K562 (cell line): ENCODE measurements around the gene TMEM184B. TPM values are rescaled to one million over a fixed set of nuclear protein-coding genes. Genes with fewer than 3 reads are reported as not detected.

Experiments used
- ATAC-seq: fragments of 200-7000 bp; cut with Tn5 transposase; 3 replicates; pipeline ENCODE4 v1.9.1; 2020; ENCODE audit warnings: moderate library complexity
- BruUV-seq: library from RNA; stranded (reverse); fragments of 400-500 nt; replicated peaks from 2 replicates; lab custom pipeline; 2021; lab: Mats Ljungman, UMichigan
- CTCF ChIA-PET: fragments of 300-600 bp; formaldehyde crosslinking; extraction: SDS; loops from one replicate; lab custom pipeline; 2021; ENCODE audit warnings: low intra/inter-chr PET ratio; lab: Yijun Ruan, JAX
- POLR2A ChIA-PET: fragments of 300-600, 350-650 bp; sonication (Branson Sonifier 250); formaldehyde crosslinking; extraction: SDS; loops from one replicate; lab custom pipeline; 2021; ENCODE audit warnings: antibody characterized with exemption, inconsistent platforms; lab: Yijun Ruan, JAX
- DNase-seq, 4 experiments: peaks; one replicate each; pipeline versions ENCODE4 v3.0.0 to v3.0.0-alpha.2; 2011 to 2018; ENCODE audit warnings: low spot score in 3 of 4, mixed read lengths in 3 of 4; ENCODE audit errors: extremely low read depth in 1 of 4
- FAIRE-seq: peaks from 2 replicates; lab custom pipeline; 2011; peaks lifted over from hg19 to GRCh38; lab: Jason Lieb, UNC
- H2AFZ ChIP-seq: 2 replicates; pipeline ENCODE4 v1.6.0; 2011; ENCODE audit warnings: low read depth, low read length, control low read depth, inconsistent platforms
- H3K27ac ChIP-seq: fragments of 200-600 bp; 3 replicates; pipeline ENCODE4 v1.8.0; 2011; ENCODE audit warnings: low read depth, mild to moderate bottlenecking, control low read depth, inconsistent platforms, low read length, moderate library complexity, mixed read lengths; ENCODE audit errors: extremely low read depth
- H3K27me3 ChIP-seq, 2 experiments: fragments of 300-600 bp in 1 of 2; 2 replicates in 1 of 2; 3 replicates in 1 of 2; pipeline versions ENCODE4 v1.6.0 to v1.8.0; 2011; ENCODE audit warnings: inconsistent platforms in 2 of 2, low read length in 2 of 2, mild to moderate bottlenecking in 1 of 2, mixed read lengths in 1 of 2, moderate library complexity in 1 of 2; ENCODE audit not compliant: control insufficient read depth in 2 of 2, insufficient read depth in 2 of 2
- H3K36me3 ChIP-seq: fragments of 300-600 bp; 3 replicates; pipeline ENCODE4 v1.8.0; 2011; ENCODE audit warnings: mild to moderate bottlenecking, low read length, inconsistent platforms; ENCODE audit not compliant: control insufficient read depth, insufficient read depth
- H3K4me1 ChIP-seq, 2 experiments: fragments of 200-600 bp in 1 of 2; replicated peaks in 1 of 2; 2 replicates in 1 of 2; 3 replicates in 1 of 2; pipeline versions ENCODE4 v1.5.1 to v1.8.0; 2011; ENCODE audit warnings: inconsistent platforms in 2 of 2, low read length in 2 of 2, mild to moderate bottlenecking in 1 of 2, mixed read lengths in 1 of 2, moderate library complexity in 1 of 2; ENCODE audit not compliant: control insufficient read depth in 2 of 2, insufficient read depth in 2 of 2
- H3K4me2 ChIP-seq: 2 replicates; pipeline ENCODE4 v1.6.1; 2011; ENCODE audit warnings: low read length, control low read depth, inconsistent platforms, mixed read lengths; ENCODE audit not compliant: insufficient read depth
- H3K4me3 ChIP-seq: fragments of 200-600 bp; sonication (generic), shearing (Covaris generic); 2 replicates; pipeline ENCODE4 v1.5.1; 2016; ENCODE audit warnings: control low read depth, inconsistent platforms
- H3K79me2 ChIP-seq: fragments of 200-600 bp; 3 replicates; pipeline ENCODE4 v1.8.0; 2011; ENCODE audit warnings: low read length, inconsistent platforms; ENCODE audit not compliant: control insufficient read depth, insufficient read depth
- H3K9ac ChIP-seq, 2 experiments: 2 replicates each; pipeline versions ENCODE4 v1.6.0 to v1.6.1; 2011; ENCODE audit warnings: low read depth in 2 of 2, low read length in 2 of 2, control low read depth in 1 of 2, inconsistent platforms in 1 of 2, mild to moderate bottlenecking in 1 of 2, mixed read lengths in 1 of 2; ENCODE audit not compliant: insufficient read depth in 1 of 2
- H3K9me1 ChIP-seq: one replicate; pipeline ENCODE4 v1.6.0; 2011; ENCODE audit warnings: inconsistent platforms, mild to moderate bottlenecking, low read length, moderate library complexity; ENCODE audit not compliant: control insufficient read depth, insufficient read depth
- H3K9me3 ChIP-seq: replicated peaks from 2 replicates; pipeline ENCODE4 v1.5.1; 2011; ENCODE audit warnings: low read depth, low read length, inconsistent platforms; ENCODE audit not compliant: control insufficient read depth, insufficient read depth
- H4K20me1 ChIP-seq: replicated peaks from 2 replicates; pipeline ENCODE4 v1.6.1; 2011; ENCODE audit warnings: low read length, inconsistent platforms, mixed read lengths; ENCODE audit not compliant: control insufficient read depth, insufficient read depth
- CCNT2 ChIP-seq: IDR thresholded peaks from 2 replicates; pipeline ENCODE4 v1.6.1; 2011; ENCODE audit warnings: borderline replicate concordance, low read depth, mild to moderate bottlenecking, moderate library complexity, mixed read lengths, low read length; ENCODE audit not compliant: insufficient read length; ENCODE audit errors: extremely low read depth
- KDM1A ChIP-seq, 2 experiments: fragments of 450-650 bp; IDR thresholded peaks; 2 replicates each; pipeline ENCODE4 v1.6.1; 2016; ENCODE audit warnings: mild to moderate bottlenecking in 2 of 2
- TBL1XR1 ChIP-seq, 2 experiments: IDR thresholded peaks; 2 replicates each; pipeline ENCODE4 v1.6.1; 2012; ENCODE audit warnings: improper control_type of control experiment in 2 of 2, low read length in 2 of 2, mild to moderate bottlenecking in 1 of 2
- ZNF444 ChIP-seq: fragments of 250-450 bp; sonication (Bioruptor Pico); IDR thresholded peaks from 2 replicates; pipeline ENCODE4 v1.4.0; 2020; ENCODE audit warnings: mild to moderate bottlenecking, moderate library complexity
- ZNF76 ChIP-seq: fragments of 250-450 bp; sonication (Bioruptor Pico); IDR thresholded peaks from 2 replicates; pipeline ENCODE4 v1.4.0; 2020; ENCODE audit warnings: mild to moderate bottlenecking, moderate library complexity, borderline replicate concordance
- WGBS: fragments of 100-300 bp; shearing (Covaris generic); methylation state at CpG from one replicate; pipeline ENCODE4 v1.1.6; 2016; ENCODE audit warnings: low coverage, mixed read lengths; ENCODE audit not compliant: insufficient coverage; ENCODE audit errors: missing lambda C conversion rate; 5-methylcytosine and 5-hydroxymethylcytosine counted together
- in situ Hi-C: fragments of 300-500 bp; cut with MboI; formaldehyde crosslinking; loops from 4 replicates; pipeline ENCODE4 v1.15.0; 2018; ENCODE audit warnings: inconsistent platforms, mixed read lengths
- intact Hi-C: fragments of 100-400 bp; cut with micrococcal nuclease; formaldehyde crosslinking; loops from 2 replicates; pipeline ENCODE4 v1.14.2; 2022
- polyA plus RNA-seq, 8 experiments: library from polyadenylated mRNA; depleted of rRNA in 4 of 8; stranded (reverse) in 5 of 8; unstranded in 3 of 8; fragments of >200 nt; fragmentation: Nextera tagmentation in 2 of 8; fragmentation: Illumina TruSeq in 1 of 8; extraction: Ambion mirVana in 2 of 8; extraction: Trizol in 1 of 8; gene quantifications; 2 replicates each; pipeline versions ENCODE4 v1.2.1 to v1.2.3, GENCODE V29; 2011 to 2014; ENCODE audit warnings: inconsistent platforms in 1 of 8, missing spikeins in 1 of 8
- total RNA-seq, 7 experiments: library from RNA; depleted of rRNA in 6 of 7; stranded (reverse); fragments of >200 nt in 6 of 7; fragmentation: Illumina TruSeq in 2 of 7; extraction: Trizol in 2 of 7; gene quantifications; 2 replicates each; pipeline versions ENCODE4 v1.2.1 to v1.2.3, GENCODE V29; 2011 to 2021; ENCODE audit warnings: low replicate concordance in 1 of 7
- TF ChIP-seq, protein P1 (sequence below): fragments of 450-650 bp; formaldehyde crosslinking; IDR thresholded peaks from 2 replicates; pipeline ENCODE4 v1.4.0; 2020; ENCODE audit warnings: mild to moderate bottlenecking, mixed read lengths
- TF ChIP-seq, protein P2 (sequence below): sonication (generic); formaldehyde crosslinking; IDR thresholded peaks from 2 replicates; pipeline ENCODE4 v1.8.1; 2023; ENCODE audit warnings: mild to moderate bottlenecking, missing genetic modification reagents

Gene TMEM184B
- total and polyA plus RNA-seq, 9 of the 15 experiments (the other 6 are each of a cell fraction or from before 2014, with no cell fraction given): 0.31 to 25.1 (median 6.2) TPM

- 94% methylated on average over 7 of the region's 22 CpGs for WGBS
Observed at GRCh38 chr22:38221407-38221806, 51.4 kb downstream of the TMEM184B start.

More at GRCh38 chr22:38221407-38221806, 51.4 kb downstream of the TMEM184B start:
- no peak for DNase-seq
- Histone ChIP-seq H3K27ac (no peak overlapping the region), H3K4me2 (no peak overlapping the region), H3K9ac (no peak overlapping the region), H3K79me2 (no peaks in the 10 kb centered on the region), H3K27me3 (no peaks in the 10 kb centered on the region), H3K4me3 (no peak overlapping the region), H3K9me1 (no peaks in the 10 kb centered on the region), H2AFZ (no peak overlapping the region), H3K4me1 (peaks cover 0 to 19% of the 10 kb centered on the region in 2 experiments; a peak in 1 of 5 replicates), H3K36me3 (peaks cover 3% of the 10 kb centered on the region; the same call in 2 of the 3 replicates), H4K20me1 (no peaks in the 10 kb centered on the region), H3K9me3 (no peaks in the 10 kb centered on the region)
- CTCF ChIA-PET: no interaction called here
- POLR2A ChIA-PET: interaction anchor here (1.1 kb wide), 1 partner anchor 10 kb away, joined by 3 read pairs; no protein-coding TSS in a partner anchor
- BruUV-seq: no TSS peak
- intact Hi-C loops: no loop called here
- no peak for ATAC-seq
- in situ Hi-C loops: no loop called here
- no peak for TF ChIP-seq ZNF444 (CRISPR knock-in tag)
- no peak for TF ChIP-seq CCNT2
- no peak for TF ChIP-seq KDM1A (IDR thresholded peaks at IDR 0.05)
- no peak for TF ChIP-seq ZNF76
- TF ChIP-seq, protein P1, sequence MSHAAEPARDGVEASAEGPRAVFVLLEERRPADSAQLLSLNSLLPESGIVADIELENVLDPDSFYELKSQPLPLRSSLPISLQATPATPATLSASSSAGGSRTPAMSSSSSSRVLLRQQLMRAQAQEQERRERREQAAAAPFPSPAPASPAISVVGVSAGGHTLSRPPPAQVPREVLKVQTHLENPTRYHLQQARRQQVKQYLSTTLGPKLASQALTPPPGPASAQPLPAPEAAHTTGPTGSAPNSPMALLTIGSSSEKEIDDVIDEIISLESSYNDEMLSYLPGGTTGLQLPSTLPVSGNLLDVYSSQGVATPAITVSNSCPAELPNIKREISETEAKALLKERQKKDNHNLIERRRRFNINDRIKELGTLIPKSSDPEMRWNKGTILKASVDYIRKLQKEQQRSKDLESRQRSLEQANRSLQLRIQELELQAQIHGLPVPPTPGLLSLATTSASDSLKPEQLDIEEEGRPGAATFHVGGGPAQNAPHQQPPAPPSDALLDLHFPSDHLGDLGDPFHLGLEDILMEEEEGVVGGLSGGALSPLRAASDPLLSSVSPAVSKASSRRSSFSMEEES (CRISPR knock-in tag): no peak
- TF ChIP-seq, protein P2, sequence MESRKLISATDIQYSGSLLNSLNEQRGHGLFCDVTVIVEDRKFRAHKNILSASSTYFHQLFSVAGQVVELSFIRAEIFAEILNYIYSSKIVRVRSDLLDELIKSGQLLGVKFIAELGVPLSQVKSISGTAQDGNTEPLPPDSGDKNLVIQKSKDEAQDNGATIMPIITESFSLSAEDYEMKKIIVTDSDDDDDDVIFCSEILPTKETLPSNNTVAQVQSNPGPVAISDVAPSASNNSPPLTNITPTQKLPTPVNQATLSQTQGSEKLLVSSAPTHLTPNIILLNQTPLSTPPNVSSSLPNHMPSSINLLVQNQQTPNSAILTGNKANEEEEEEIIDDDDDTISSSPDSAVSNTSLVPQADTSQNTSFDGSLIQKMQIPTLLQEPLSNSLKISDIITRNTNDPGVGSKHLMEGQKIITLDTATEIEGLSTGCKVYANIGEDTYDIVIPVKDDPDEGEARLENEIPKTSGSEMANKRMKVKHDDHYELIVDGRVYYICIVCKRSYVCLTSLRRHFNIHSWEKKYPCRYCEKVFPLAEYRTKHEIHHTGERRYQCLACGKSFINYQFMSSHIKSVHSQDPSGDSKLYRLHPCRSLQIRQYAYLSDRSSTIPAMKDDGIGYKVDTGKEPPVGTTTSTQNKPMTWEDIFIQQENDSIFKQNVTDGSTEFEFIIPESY (CRISPR knock-in tag): peak; percentile 6; the same call in 1 of the 2 replicates
- no peak for TF ChIP-seq TBL1XR1 (IDR thresholded peaks at IDR 0.05; ENCODE audit: low read length in 2 of 2)
- no peak for FAIRE-seq
